ENCODE data around the gene KRTAP21-1. TPM values are rescaled to one million over a fixed set of nuclear protein-coding genes. Genes with fewer than 3 reads are reported as not detected.
"Not testable (repeated sequence)": the region's sequence is repeated elsewhere in the genome, so short reads cannot be mapped to it uniquely, and the experiment has no call there.

Gene KRTAP21-1
- total RNA-seq (2021; fragmentation: NEBNext Ultra II Directional; extraction: Animal tissue kit (Norgen Biotek cat#: 25700)) = not detected
- long read RNA-seq = 0 reads

DNA sequence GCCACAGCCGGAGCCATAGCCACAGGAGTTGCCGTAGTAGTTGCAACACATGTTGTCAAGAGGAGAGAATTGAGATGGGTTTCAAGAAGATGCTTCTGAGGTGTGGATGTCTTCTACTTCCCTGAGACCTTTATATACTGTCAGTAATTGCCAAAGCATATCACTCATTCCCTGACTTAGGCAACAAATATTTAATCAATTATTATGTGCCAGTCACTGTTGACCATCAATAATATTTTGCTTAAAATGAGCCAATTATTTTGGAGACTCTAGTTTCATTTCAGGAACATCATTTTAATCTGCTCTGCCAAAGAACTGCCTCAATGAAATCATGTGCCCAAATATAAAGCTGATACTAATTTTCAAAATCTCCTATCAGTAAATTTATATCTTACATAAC, at the start of gene KRTAP21-1:
TSS of gene KRTAP21-1 (minus strand) at position 101 of the 400 bp plus-strand sequence. CDS start at position 51, 50 bp downstream.
- not testable (repeated sequence) for H3K4me3 Mint-ChIP-seq; H3K27me3 Mint-ChIP-seq (ENCODE audit: insufficient read depth); H3K27ac Mint-ChIP-seq; H3K4me1 Mint-ChIP-seq (ENCODE audit: low read depth); DNase-seq; H3K36me3 Mint-ChIP-seq (ENCODE audit: low read depth)
- H3K9me3 Mint-ChIP-seq = peaks cover 74% of the 10 kb centered on the region

GRCh38 chr21:30800605-30801004, 45.4 kb upstream of the KRTAP21-1 start:
- 0 out of 2 replicates have a peak, but pooled peaks cover 5% of the 10 kb centered on the region for H3K36me3 Mint-ChIP-seq (ENCODE audit: low read depth)
- no peaks in the 10 kb centered on the region; the same call in 1 of the 2 replicates for H3K27me3 Mint-ChIP-seq (ENCODE audit: insufficient read depth)
- H3K4me1 Mint-ChIP-seq (ENCODE audit: low read depth) = no peaks in the 10 kb centered on the region
- H3K27ac Mint-ChIP-seq = no peak overlapping the region
- H3K4me3 Mint-ChIP-seq = no peak overlapping the region
- no peak for DNase-seq
- peaks cover 23% of the 10 kb centered on the region for H3K9me3 Mint-ChIP-seq
- TF ChIP-seq CTCF (IDR thresholded peaks at IDR 0.05) = no peak

DNA sequence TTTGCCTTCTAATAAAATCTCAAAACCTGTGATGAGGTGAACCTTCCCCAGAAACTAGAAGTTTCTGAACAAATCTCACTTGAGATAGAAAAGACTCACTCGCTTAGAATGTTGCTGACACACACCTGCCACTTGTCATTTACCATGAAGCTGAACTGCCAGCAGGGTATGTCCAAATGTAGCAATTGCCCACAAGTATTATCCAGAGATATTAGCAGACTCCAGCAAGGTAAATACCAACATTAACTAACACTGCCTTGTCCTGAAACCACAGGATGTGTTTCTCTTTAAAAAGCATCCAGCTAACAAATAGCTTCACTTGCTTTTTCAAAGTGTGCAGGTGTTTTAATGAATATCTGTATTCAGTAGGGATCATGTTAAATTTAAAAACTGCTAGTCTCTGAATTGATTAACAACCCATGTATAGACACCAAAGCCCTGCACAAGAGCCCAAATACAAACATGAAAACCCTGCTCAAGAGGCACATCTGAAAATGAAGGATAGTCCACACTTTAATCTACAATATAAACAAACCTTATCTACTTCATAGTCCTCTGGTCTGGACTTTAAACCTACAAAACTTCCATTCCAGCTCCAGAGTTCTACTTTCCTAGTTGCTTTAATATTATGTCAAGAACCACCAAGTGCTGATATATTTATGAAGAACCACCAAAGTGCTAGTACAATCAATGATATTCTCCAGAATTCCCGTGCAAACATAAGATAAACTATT, 38.5 kb upstream of the KRTAP21-1 start:
- DNase-seq = no peak
- Mint-ChIP-seq H3K9me3 (peaks cover 39% of the 10 kb centered on the region), H3K4me1 (ENCODE audit: low read depth) (no peaks in the 10 kb centered on the region), H3K4me3 (no peak overlapping the region), H3K36me3 (ENCODE audit: low read depth) (no peaks in the 10 kb centered on the region), H3K27ac (no peak overlapping the region), H3K27me3 (ENCODE audit: insufficient read depth) (no peaks in the 10 kb centered on the region)
- no peak for TF ChIP-seq CTCF (IDR thresholded peaks at IDR 0.05)

GRCh38 chr21:30779249-30779648, 24.0 kb upstream of the KRTAP21-1 start:
- Mint-ChIP-seq H3K27me3 (ENCODE audit: insufficient read depth) (no peaks in the 10 kb centered on the region), H3K27ac (no peak overlapping the region), H3K9me3 (peaks cover 47% of the 10 kb centered on the region), H3K36me3 (ENCODE audit: low read depth) (peaks cover 8% of the 10 kb centered on the region; the same call in 1 of the 2 replicates), H3K4me3 (no peak overlapping the region), H3K4me1 (ENCODE audit: low read depth) (no peaks in the 10 kb centered on the region)
- TF ChIP-seq CTCF (IDR thresholded peaks at IDR 0.05) = no peak
- DNase-seq = no peak

DNA sequence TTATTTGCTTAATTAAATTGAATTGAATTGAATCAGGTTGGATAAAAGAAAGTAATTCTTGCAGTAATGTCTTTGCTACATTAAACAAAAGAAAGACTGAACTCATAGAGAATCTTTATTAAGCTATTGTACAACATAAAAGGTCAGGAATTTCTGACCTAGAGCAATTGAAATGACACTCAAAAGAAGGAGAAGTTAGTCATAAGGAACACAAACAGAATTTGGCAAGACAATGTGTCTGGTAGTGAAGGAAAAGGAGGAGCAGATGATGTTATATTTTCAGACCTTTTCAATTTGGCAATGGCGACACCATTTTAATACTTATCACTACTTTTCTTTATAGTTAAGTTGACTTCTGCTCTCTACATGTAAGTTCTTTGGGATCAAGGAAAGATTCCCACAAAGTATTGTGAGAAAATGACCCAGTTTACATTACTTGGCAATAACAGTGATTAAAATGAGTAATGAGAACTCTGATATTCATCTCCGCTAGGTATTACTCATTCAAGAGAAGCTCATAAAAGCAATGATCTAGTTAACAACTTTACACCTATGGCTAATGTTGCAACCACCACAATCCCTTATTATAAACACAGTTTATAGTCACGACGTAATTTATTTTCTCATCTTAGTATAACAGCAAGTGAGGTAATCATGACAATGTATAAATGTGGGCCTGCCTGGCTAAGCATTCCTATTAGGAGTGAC, 14.7 kb upstream of the KRTAP21-1 start:
- Mint-ChIP-seq H3K9me3 (peaks cover 42% of the 10 kb centered on the region), H3K4me1 (ENCODE audit: low read depth) (no peaks in the 10 kb centered on the region), H3K27ac (no peak overlapping the region), H3K36me3 (ENCODE audit: low read depth) (0 out of 2 replicates have a peak, but pooled peaks cover under 1% of the 10 kb centered on the region), H3K27me3 (ENCODE audit: insufficient read depth) (no peaks in the 10 kb centered on the region), H3K4me3 (no peak overlapping the region)
- no peak for DNase-seq
- no peak for TF ChIP-seq CTCF (IDR thresholded peaks at IDR 0.05)

GRCh38 chr21:30760776-30761175, 5.5 kb upstream of the KRTAP21-1 start:
- peaks cover 68% of the 10 kb centered on the region for H3K9me3 Mint-ChIP-seq
- H3K4me1 Mint-ChIP-seq (ENCODE audit: low read depth) = no peaks in the 10 kb centered on the region
- H3K36me3 Mint-ChIP-seq (ENCODE audit: low read depth) = peaks cover 9% of the 10 kb centered on the region; the same call in 1 of the 2 replicates
- H3K4me3 Mint-ChIP-seq = no peak overlapping the region
- no peak for DNase-seq
- TF ChIP-seq CTCF (IDR thresholded peaks at IDR 0.05) = no peak
- H3K27me3 Mint-ChIP-seq (ENCODE audit: insufficient read depth) = no peaks in the 10 kb centered on the region
- no peak overlapping the region for H3K27ac Mint-ChIP-seq

Data from HFFc6 (cell line).